ENCODE measurements around the gene CLIC4.
"Not testable (repeated sequence)": the region's sequence is repeated elsewhere in the genome, so short reads cannot be mapped to it uniquely, and the experiment has no call there.

CLIC4 gene

GRCh38 chr1:24705260-24706073, 39.8 kb upstream of the CLIC4 start:
- Histone ChIP-seq H3K9me3 (ENCODE audit: insufficient read depth, low read length, severe bottlenecking) (no peaks in the 10 kb centered on the region), H3K4me1 (ENCODE audit: insufficient read depth, low read length) (no peaks in the 10 kb centered on the region), H3K27ac (ENCODE audit: low read length) (no peak overlapping the region), H4K20me1 (ENCODE audit: insufficient read depth, low read length) (no peaks in the 10 kb centered on the region), H3K36me3 (ENCODE audit: insufficient read depth, low read length) (no peaks in the 10 kb centered on the region), H2AFZ (ENCODE audit: low read depth, low read length) (no peak overlapping the region), H3K79me2 (ENCODE audit: insufficient read depth, low read length) (no peaks in the 10 kb centered on the region), H3K9ac (ENCODE audit: low read depth, low read length) (no peak overlapping the region), H3K4me3 (ENCODE audit: low read depth in 1 of 2, low read length in 2 of 2) (no peak overlapping the region), H3K27me3 (ENCODE audit: insufficient read depth, low read length, poor library complexity) (no peaks in the 10 kb centered on the region), H3K4me2 (ENCODE audit: insufficient read depth, low read length) (no peak overlapping the region)
- DNase-seq: no peak
- no peak for TF ChIP-seq EZH2 (IDR thresholded peaks at IDR 0.05; ENCODE audit: borderline replicate concordance, low read depth, low read length, severe bottlenecking)
- TF ChIP-seq CTCF (IDR thresholded peaks at IDR 0.05; ENCODE audit: borderline replicate concordance, extremely low read depth, low read length, poor library complexity, severe bottlenecking): no peak
- 0 out of 3 replicates have a peak, but pooled peaks have one; percentile 39 for ATAC-seq (ENCODE audit: insufficient read depth, low read depth)

- not testable (repeated sequence) for H3K4me1 ChIP-seq (ENCODE audit: insufficient read depth, low read length); H3K36me3 ChIP-seq (ENCODE audit: insufficient read depth, low read length); H2AFZ ChIP-seq (ENCODE audit: low read depth, low read length); H4K20me1 ChIP-seq (ENCODE audit: insufficient read depth, low read length); H3K79me2 ChIP-seq (ENCODE audit: insufficient read depth, low read length); H3K4me2 ChIP-seq (ENCODE audit: insufficient read depth, low read length); DNase-seq; H3K27ac ChIP-seq (ENCODE audit: low read length); H3K9me3 ChIP-seq (ENCODE audit: insufficient read depth, low read length, severe bottlenecking); ATAC-seq (ENCODE audit: insufficient read depth, low read depth); H3K27me3 ChIP-seq (ENCODE audit: insufficient read depth, low read length, poor library complexity); H3K4me3 ChIP-seq (ENCODE audit: low read depth in 1 of 2, low read length in 2 of 2); H3K9ac ChIP-seq (ENCODE audit: low read depth, low read length)
Observed at GRCh38 chr1:24706074-24706389, 39.2 kb upstream of the CLIC4 start.

GRCh38 chr1:24707687-24708086, 37.6 kb upstream of the CLIC4 start:
- no peaks in the 10 kb centered on the region for H3K27me3 ChIP-seq (ENCODE audit: insufficient read depth, low read length, poor library complexity)
- no peaks in the 10 kb centered on the region for H3K79me2 ChIP-seq (ENCODE audit: insufficient read depth, low read length)
- H3K27ac ChIP-seq (ENCODE audit: low read length): no peak overlapping the region
- H4K20me1 ChIP-seq (ENCODE audit: insufficient read depth, low read length): no peaks in the 10 kb centered on the region
- H2AFZ ChIP-seq (ENCODE audit: low read depth, low read length): no peak overlapping the region
- ATAC-seq (ENCODE audit: insufficient read depth, low read depth) (no peak), DNase-seq (no peak)
- no peak overlapping the region for H3K4me2 ChIP-seq (ENCODE audit: insufficient read depth, low read length)
- no peaks in the 10 kb centered on the region for H3K9me3 ChIP-seq (ENCODE audit: insufficient read depth, low read length, severe bottlenecking)
- H3K4me3 ChIP-seq (ENCODE audit: low read depth in 1 of 2, low read length in 2 of 2): no peak overlapping the region
- no peak overlapping the region for H3K9ac ChIP-seq (ENCODE audit: low read depth, low read length)
- no peaks in the 10 kb centered on the region for H3K4me1 ChIP-seq (ENCODE audit: insufficient read depth, low read length)
- no peaks in the 10 kb centered on the region for H3K36me3 ChIP-seq (ENCODE audit: insufficient read depth, low read length)
- TF ChIP-seq CTCF (IDR thresholded peaks at IDR 0.05; ENCODE audit: borderline replicate concordance, extremely low read depth, low read length, poor library complexity, severe bottlenecking): no peak
- no peak for TF ChIP-seq EZH2 (IDR thresholded peaks at IDR 0.05; ENCODE audit: borderline replicate concordance, low read depth, low read length, severe bottlenecking)

GRCh38 chr1:24708938-24709337, 36.3 kb upstream of the CLIC4 start:
- H3K9me3 ChIP-seq (ENCODE audit: insufficient read depth, low read length, severe bottlenecking): no peaks in the 10 kb centered on the region
- H3K9ac ChIP-seq (ENCODE audit: low read depth, low read length): no peak overlapping the region
- H3K4me3 ChIP-seq (ENCODE audit: low read depth in 1 of 2, low read length in 2 of 2): no peak overlapping the region
- no peak for DNase-seq
- no peak overlapping the region for H3K27ac ChIP-seq (ENCODE audit: low read length)
- H2AFZ ChIP-seq (ENCODE audit: low read depth, low read length): no peak overlapping the region
- H4K20me1 ChIP-seq (ENCODE audit: insufficient read depth, low read length): no peaks in the 10 kb centered on the region
- no peak for ATAC-seq (ENCODE audit: insufficient read depth, low read depth)
- H3K36me3 ChIP-seq (ENCODE audit: insufficient read depth, low read length): no peaks in the 10 kb centered on the region
- TF ChIP-seq CTCF (IDR thresholded peaks at IDR 0.05; ENCODE audit: borderline replicate concordance, extremely low read depth, low read length, poor library complexity, severe bottlenecking): no peak
- no peak for TF ChIP-seq EZH2 (IDR thresholded peaks at IDR 0.05; ENCODE audit: borderline replicate concordance, low read depth, low read length, severe bottlenecking)
- H3K4me1 ChIP-seq (ENCODE audit: insufficient read depth, low read length): no peaks in the 10 kb centered on the region
- no peaks in the 10 kb centered on the region for H3K27me3 ChIP-seq (ENCODE audit: insufficient read depth, low read length, poor library complexity)
- H3K79me2 ChIP-seq (ENCODE audit: insufficient read depth, low read length): no peaks in the 10 kb centered on the region
- no peak overlapping the region for H3K4me2 ChIP-seq (ENCODE audit: insufficient read depth, low read length)
